RWPE2 (cell line): Measurements from ENCODE around the gene RAN.
"Not testable (repeated sequence)": the region's sequence is repeated elsewhere in the genome, so short reads cannot be mapped to it uniquely, and the experiment has no call there.

ENCODE experiments used
- ATAC-seq: fragments of 200-7000 bp; cut with Tn5 transposase; 3 replicates; pipeline ENCODE4 v1.9.1; 2021; ENCODE audit warnings: low read depth
- DNase-seq: peaks from one replicate; pipeline ENCODE4 v3.0.0-alpha.2; 2020; ENCODE audit warnings: low spot score
- H3K27ac ChIP-seq: fragments of 450-650 bp; 2 replicates; pipeline ENCODE4 v1.5.1; 2017; ENCODE audit warnings: mild to moderate bottlenecking; ENCODE audit not compliant: poor library complexity, severe bottlenecking
- H3K27me3 ChIP-seq: fragments of 250-450 bp; sonication (Bioruptor Pico); 2 replicates; pipeline ENCODE4 v1.5.1; 2021; ENCODE audit warnings: mild to moderate bottlenecking, moderate library complexity; ENCODE audit not compliant: insufficient read depth, poor library complexity, severe bottlenecking
- H3K36me3 ChIP-seq: fragments of 250-450 bp; sonication (Bioruptor Pico); 2 replicates; pipeline ENCODE4 v1.5.1; 2020; ENCODE audit warnings: low read depth, mild to moderate bottlenecking, moderate library complexity
- H3K4me1 ChIP-seq: fragments of 250-450 bp; sonication (Bioruptor Pico); 2 replicates; pipeline ENCODE4 v1.5.1; 2021; ENCODE audit warnings: mild to moderate bottlenecking, moderate library complexity; ENCODE audit not compliant: insufficient read depth, poor library complexity, severe bottlenecking
- H3K4me3 ChIP-seq: fragments of 250-450 bp; sonication (Bioruptor Pico); 2 replicates; pipeline ENCODE4 v1.5.1; 2021; ENCODE audit warnings: mild to moderate bottlenecking, moderate library complexity; ENCODE audit not compliant: severe bottlenecking
- H3K9me3 ChIP-seq: fragments of 250-450 bp; sonication (Bioruptor Pico); 2 replicates; pipeline ENCODE4 v1.5.1; 2021; ENCODE audit warnings: mild to moderate bottlenecking, moderate library complexity; ENCODE audit not compliant: severe bottlenecking
- CTCF ChIP-seq: fragments of 450-650 bp; IDR thresholded peaks from one replicate; pipeline ENCODE4 v1.5.1; 2017; ENCODE audit warnings: mild to moderate bottlenecking, moderate library complexity; ENCODE audit not compliant: poor library complexity, severe bottlenecking

RAN gene

DNA sequence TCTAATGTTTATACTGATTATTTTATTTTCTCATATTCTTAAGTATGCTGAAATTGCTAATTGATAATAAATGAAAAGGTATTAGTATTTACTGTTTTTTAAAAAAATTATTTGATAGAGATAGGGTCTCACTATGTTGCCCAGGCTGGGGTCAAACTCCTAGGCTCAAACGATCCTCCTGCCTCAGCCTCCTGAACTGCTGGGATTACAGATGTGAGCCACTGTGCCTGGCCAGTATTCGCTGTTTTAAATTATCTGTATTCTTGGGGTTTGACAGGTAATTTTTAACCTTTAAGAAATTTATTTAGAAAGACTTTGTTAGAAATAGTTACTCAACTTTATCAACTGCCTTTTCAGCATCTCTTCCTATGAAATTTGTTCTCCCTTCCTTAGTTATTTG is 32.2 kb downstream of the RAN start:
- Histone ChIP-seq H3K9me3 (no peaks in the 10 kb centered on the region), H3K4me1 (no peaks in the 10 kb centered on the region), H3K27ac (no peak overlapping the region), H3K4me3 (no peak overlapping the region), H3K36me3 (no peaks in the 10 kb centered on the region), H3K27me3 (peaks cover 3% of the 10 kb centered on the region)
- no peak for ATAC-seq
- no peak for DNase-seq
- TF ChIP-seq CTCF: no peak

GRCh38 chr12:130904936-130905455 is 33.1 kb downstream of the RAN start:
- H3K9me3 ChIP-seq, DNase-seq, H3K27ac ChIP-seq, ATAC-seq, H3K4me3 ChIP-seq, H3K4me1 ChIP-seq, H3K36me3 ChIP-seq, H3K27me3 ChIP-seq: not testable (repeated sequence)

DNA sequence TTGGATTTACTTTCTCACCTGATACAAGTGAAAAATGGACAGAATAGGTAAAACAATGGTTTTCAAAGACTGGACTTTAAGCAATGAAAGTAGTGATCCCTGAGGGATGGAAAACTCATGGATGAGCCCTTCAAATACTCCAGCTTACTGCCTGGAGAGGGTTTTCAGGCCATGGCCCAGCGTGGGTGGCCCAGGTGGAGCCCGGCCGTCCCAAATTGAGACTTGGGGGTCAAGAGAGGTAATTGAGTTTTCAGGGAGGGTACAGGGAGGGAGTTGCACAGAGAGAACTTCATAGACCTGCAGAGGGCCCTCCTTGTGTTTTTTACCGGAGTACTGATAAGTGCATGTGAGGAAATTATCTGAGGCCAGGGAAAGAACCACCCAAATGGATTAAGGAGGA is 37.2 kb downstream of the RAN start:
- Histone ChIP-seq H3K4me1 (no peaks in the 10 kb centered on the region), H3K36me3 (no peaks in the 10 kb centered on the region), H3K27me3 (peaks cover 9% of the 10 kb centered on the region), H3K27ac (no peak overlapping the region), H3K4me3 (no peak overlapping the region), H3K9me3 (no peaks in the 10 kb centered on the region)
- TF ChIP-seq CTCF: no peak
- no peak for ATAC-seq
- DNase-seq: no peak

DNA sequence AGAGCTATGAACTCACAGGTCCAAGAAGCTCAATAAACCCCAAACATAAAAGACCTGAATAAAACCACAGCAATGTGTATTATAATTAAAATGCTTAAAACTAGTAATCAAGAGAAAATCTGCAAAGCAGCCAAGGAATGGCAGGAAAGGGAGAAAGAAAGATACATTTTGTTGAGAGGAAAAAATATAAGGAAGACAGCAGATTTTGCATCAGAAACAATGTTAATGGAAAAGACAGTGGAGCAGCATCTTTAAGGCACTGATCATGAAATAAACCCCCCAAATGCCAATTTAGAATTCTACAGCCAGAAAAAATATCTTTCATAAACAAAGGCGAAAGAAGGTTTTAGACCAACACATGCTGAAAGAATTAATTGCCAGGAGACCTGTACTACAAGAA is 39.3 kb downstream of the RAN start:
- Histone ChIP-seq H3K27me3 (peaks cover 21% of the 10 kb centered on the region), H3K36me3 (no peaks in the 10 kb centered on the region), H3K4me3 (no peak overlapping the region), H3K4me1 (no peaks in the 10 kb centered on the region), H3K9me3 (no peaks in the 10 kb centered on the region), H3K27ac (no peak overlapping the region)
- DNase-seq (no peak), ATAC-seq (no peak)
- TF ChIP-seq CTCF: no peak

- no peaks in the 10 kb centered on the region for H3K4me1 ChIP-seq
- no peak overlapping the region for H3K4me3 ChIP-seq
- ATAC-seq: no peak
- no peaks in the 10 kb centered on the region for H3K36me3 ChIP-seq
- TF ChIP-seq CTCF: no peak
- H3K9me3 ChIP-seq: no peaks in the 10 kb centered on the region
- no peak for DNase-seq
- H3K27ac ChIP-seq: no peak overlapping the region
- H3K27me3 ChIP-seq: peaks cover 28% of the 10 kb centered on the region
Measured at GRCh38 chr12:130911933-130912332, 40.1 kb downstream of the RAN start.
